Spleen (tissue), 11 donors: ENCODE results near the gene ERC1. TPM values are rescaled to one million over a fixed set of nuclear protein-coding genes. Genes with fewer than 3 reads are reported as not detected.

Experiments used
- DNase-seq: peaks from one replicate; pipeline ENCODE4 v3.0.0-alpha.2; 2020
- H3K27ac ChIP-seq, 8 donors: fragments of 200-600 bp; sonication (generic) in 7 of 8; 1 replicate in 4 of 8; 2 replicates in 4 of 8; pipeline versions ENCODE4 v1.5.0 to v1.8.0; 2016 to 2021; ENCODE audit warnings: inconsistent platforms in 4 of 8, mild to moderate bottlenecking in 4 of 8, moderate library complexity in 1 of 8
- H3K27me3 ChIP-seq, 7 donors: fragments of 200-600 bp; sonication (generic) in 6 of 7; replicated peaks in 1 of 7; 1 replicate in 4 of 7; 2 replicates in 3 of 7; pipeline versions ENCODE4 v1.5.0 to v1.8.0; 2016 to 2021; ENCODE audit warnings: inconsistent platforms in 3 of 7, mild to moderate bottlenecking in 1 of 7
- H3K36me3 ChIP-seq, 6 donors: fragments of 200-600 bp; sonication (generic) in 5 of 6; 1 replicate in 4 of 6; 2 replicates in 2 of 6; pipeline versions ENCODE4 v1.5.0 to v1.8.0; 2016 to 2021; ENCODE audit warnings: inconsistent platforms in 2 of 6
- H3K4me1 ChIP-seq, 6 donors: fragments of 200-600 bp; sonication (generic) in 5 of 6; 1 replicate in 3 of 6; 2 replicates in 3 of 6; pipeline versions ENCODE4 v1.5.0 to v1.8.0; 2016 to 2021; ENCODE audit warnings: inconsistent platforms in 3 of 6
- H3K4me3 ChIP-seq, 8 donors: fragments of 200-600 bp; sonication (generic) in 7 of 8; 1 replicate in 4 of 8; 2 replicates in 4 of 8; pipeline versions ENCODE4 v1.5.0 to v1.8.0; 2016 to 2021; ENCODE audit warnings: inconsistent platforms in 4 of 8, mild to moderate bottlenecking in 4 of 8, moderate library complexity in 2 of 8
- H3K9me3 ChIP-seq, 8 donors: fragments of 200-600 bp; sonication (generic) in 7 of 8; 1 replicate in 4 of 8; 2 replicates in 4 of 8; pipeline versions ENCODE4 v1.5.0 to v1.8.0; 2016 to 2021; ENCODE audit warnings: inconsistent platforms in 4 of 8
- POLR2A ChIP-seq, 3 donors: fragments of 450-650 bp; IDR thresholded peaks; one replicate each; pipeline ENCODE4 v1.5.1; 2017; ENCODE audit warnings: antibody characterized with exemption in 3 of 3, mild to moderate bottlenecking in 1 of 3
- POLR2AphosphoS5 ChIP-seq, 3 donors: sonication (generic); formaldehyde crosslinking; IDR thresholded peaks; one replicate each; pipeline ENCODE4 v1.5.1; 2017; ENCODE audit warnings: antibody characterized with exemption in 3 of 3
- WGBS, 5 donors: extraction: QIAGEN DNeasy Blood & Tissue Kit in 3 of 5; methylation state at CpG; one replicate each; pipeline versions ENCODE4 v1.1.5 to v1.1.7; 2013 to 2018; 5-methylcytosine and 5-hydroxymethylcytosine counted together
- intact Hi-C: fragments of 100-400 bp; cut with DNase I; formaldehyde crosslinking; loops from one replicate; pipeline ENCODE4 v1.15.0; 2023; ENCODE audit warnings: low total_unique reads
- polyA plus RNA-seq, 3 donors: library from polyadenylated mRNA; stranded (reverse); fragments of 200-250 nt; gene quantifications; one replicate each; pipeline ENCODE4 v1.2.1, GENCODE V29; 2013
- total RNA-seq, 7 donors: library from RNA; depleted of rRNA in 3 of 7; stranded (reverse); fragments of >200 nt in 3 of 7; fragmentation: NEBNext Ultra II Directional in 4 of 7; extraction: Animal tissue kit (Norgen Biotek cat#: 25700) in 4 of 7; gene quantifications; one replicate each; pipeline versions ENCODE4 v1.1.0 to v1.2.1, GENCODE V29; 2016 to 2021
- TF ChIP-seq, protein P1 (sequence below), 11 experiments: fragments of 200-600 bp in 7 of 11; fragments of 450-650 bp in 4 of 11; sonication (generic) in 4 of 11; IDR thresholded peaks in 8 of 11; conservative IDR thresholded peaks in 3 of 11; 1 replicate in 7 of 11; 2 replicates in 4 of 11; pipeline versions ENCODE4 v1.4.0 to v1.8.0; 2016 to 2021; ENCODE audit warnings: antibody characterized with exemption in 11 of 11, inconsistent platforms in 4 of 11, mild to moderate bottlenecking in 1 of 11
- donor health status: healthy with polysubstance abuse.
- donor health status: DM: no; HTN: no; CAD: no; lungs with moderate emphysema.
- donor health status: DM: no; HTN: no; CAD: no.
- donor health status: Bipolar disorder and iron deficiency.
- donor health status: healthy.
- donor health status: DM: no; HTN: no; CAD: no.
- donor health status: DM: yes; HTN: yes; CAD: no.

ERC1 gene
- total and polyA plus RNA-seq, 10 donors: 1.2 to 73.4 (median 42.6) TPM

GRCh38 chr12:1186298-1186697 lies 195.3 kb downstream of the ERC1 start:
- peaks cover 3 to 95% (median 17%) of the 10 kb centered on the region in 6 donors for H3K36me3 ChIP-seq
- no peak for DNase-seq
- H3K4me3 ChIP-seq: no peak overlapping the region
- TF ChIP-seq, protein P1, sequence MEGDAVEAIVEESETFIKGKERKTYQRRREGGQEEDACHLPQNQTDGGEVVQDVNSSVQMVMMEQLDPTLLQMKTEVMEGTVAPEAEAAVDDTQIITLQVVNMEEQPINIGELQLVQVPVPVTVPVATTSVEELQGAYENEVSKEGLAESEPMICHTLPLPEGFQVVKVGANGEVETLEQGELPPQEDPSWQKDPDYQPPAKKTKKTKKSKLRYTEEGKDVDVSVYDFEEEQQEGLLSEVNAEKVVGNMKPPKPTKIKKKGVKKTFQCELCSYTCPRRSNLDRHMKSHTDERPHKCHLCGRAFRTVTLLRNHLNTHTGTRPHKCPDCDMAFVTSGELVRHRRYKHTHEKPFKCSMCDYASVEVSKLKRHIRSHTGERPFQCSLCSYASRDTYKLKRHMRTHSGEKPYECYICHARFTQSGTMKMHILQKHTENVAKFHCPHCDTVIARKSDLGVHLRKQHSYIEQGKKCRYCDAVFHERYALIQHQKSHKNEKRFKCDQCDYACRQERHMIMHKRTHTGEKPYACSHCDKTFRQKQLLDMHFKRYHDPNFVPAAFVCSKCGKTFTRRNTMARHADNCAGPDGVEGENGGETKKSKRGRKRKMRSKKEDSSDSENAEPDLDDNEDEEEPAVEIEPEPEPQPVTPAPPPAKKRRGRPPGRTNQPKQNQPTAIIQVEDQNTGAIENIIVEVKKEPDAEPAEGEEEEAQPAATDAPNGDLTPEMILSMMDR (IDR thresholded peaks at IDR 0.05 in 8 of 11, conservative IDR thresholded peaks at IDR 0.05 in 3 of 11): no peak
- TF ChIP-seq POLR2AphosphoS5 (IDR thresholded peaks at IDR 0.05): no peak
- no peak for TF ChIP-seq POLR2A (IDR thresholded peaks at IDR 0.05)
- intact Hi-C loops: no loop called here
- 92 to 95% (median 94%) methylated on average over 3 of the region's 3 CpGs for WGBS, 5 donors
- H3K27me3 ChIP-seq: no peaks in the 10 kb centered on the region
- no peaks in the 10 kb centered on the region for H3K4me1 ChIP-seq
- no peaks in the 10 kb centered on the region for H3K9me3 ChIP-seq
- no peak overlapping the region for H3K27ac ChIP-seq

DNA sequence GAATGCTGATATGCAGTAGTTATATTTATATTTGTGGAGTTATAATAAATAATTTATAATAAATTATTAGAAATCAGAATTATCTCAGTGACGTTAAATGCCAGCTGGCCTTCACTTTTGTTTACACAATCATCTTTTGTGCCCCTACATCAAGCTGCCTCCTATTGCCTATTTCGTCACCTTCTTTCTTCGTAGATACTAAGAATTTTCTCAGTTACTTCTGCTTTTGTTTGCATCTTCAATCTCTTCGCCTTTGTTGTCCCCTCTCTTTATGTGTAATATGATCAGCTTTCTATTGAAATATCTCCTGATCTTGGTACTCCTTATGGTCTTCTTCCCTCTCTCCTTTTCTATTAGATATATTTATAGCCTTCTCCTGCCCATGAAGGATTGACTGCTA lies 197.0 kb downstream of the ERC1 start:
- peaks cover 3 to 92% (median 13%) of the 10 kb centered on the region in 6 donors for H3K36me3 ChIP-seq
- H3K4me3 ChIP-seq: no peak overlapping the region
- H3K4me1 ChIP-seq: no peaks in the 10 kb centered on the region
- WGBS, 5 donors: 67 to 87% (median 81%) methylated on average over 4 of the region's 4 CpGs
- DNase-seq: no peak
- TF ChIP-seq, protein P1 (IDR thresholded peaks at IDR 0.05 in 8 of 11, conservative IDR thresholded peaks at IDR 0.05 in 3 of 11): no peak
- TF ChIP-seq POLR2A (IDR thresholded peaks at IDR 0.05) (no peak), POLR2AphosphoS5 (IDR thresholded peaks at IDR 0.05) (no peak)
- no peaks in the 10 kb centered on the region for H3K9me3 ChIP-seq
- intact Hi-C loops: no loop called here
- H3K27me3 ChIP-seq: no peaks in the 10 kb centered on the region
- H3K27ac ChIP-seq: no peak overlapping the region

DNA sequence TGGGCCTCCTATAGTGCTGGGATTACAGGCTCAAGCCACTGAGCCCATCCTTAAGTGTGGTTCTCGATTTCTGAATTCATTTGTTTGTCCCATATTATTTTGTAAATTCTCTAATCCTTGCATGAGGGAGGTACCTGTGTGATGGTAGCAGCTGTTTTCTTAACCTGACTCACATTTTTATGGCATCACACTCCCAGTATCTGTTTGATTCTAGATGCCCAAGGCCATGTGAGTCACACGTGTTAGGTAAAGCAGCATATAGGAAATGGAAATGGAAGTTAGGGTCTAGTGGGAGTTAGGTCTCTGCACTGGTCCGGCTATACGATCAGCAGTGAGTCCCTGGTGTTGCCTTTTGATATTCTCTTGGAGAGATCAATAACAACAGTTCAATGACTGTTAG lies 198.1 kb downstream of the ERC1 start:
- TF ChIP-seq POLR2AphosphoS5 (IDR thresholded peaks at IDR 0.05) (no peak), POLR2A (IDR thresholded peaks at IDR 0.05) (no peak)
- TF ChIP-seq, protein P1 (IDR thresholded peaks at IDR 0.05 in 8 of 11, conservative IDR thresholded peaks at IDR 0.05 in 3 of 11): no peak
- Histone ChIP-seq H3K36me3 (peaks cover 0 to 86% (median 9%) of the 10 kb centered on the region in 6 donors), H3K27ac (no peak overlapping the region), H3K4me3 (no peak overlapping the region), H3K9me3 (no peaks in the 10 kb centered on the region), H3K4me1 (no peaks in the 10 kb centered on the region), H3K27me3 (no peaks in the 10 kb centered on the region)
- no peak for DNase-seq
- 90 to 94% (median 92%) methylated on average over 4 of the region's 4 CpGs for WGBS, 5 donors
- intact Hi-C loops: no loop called here

DNA sequence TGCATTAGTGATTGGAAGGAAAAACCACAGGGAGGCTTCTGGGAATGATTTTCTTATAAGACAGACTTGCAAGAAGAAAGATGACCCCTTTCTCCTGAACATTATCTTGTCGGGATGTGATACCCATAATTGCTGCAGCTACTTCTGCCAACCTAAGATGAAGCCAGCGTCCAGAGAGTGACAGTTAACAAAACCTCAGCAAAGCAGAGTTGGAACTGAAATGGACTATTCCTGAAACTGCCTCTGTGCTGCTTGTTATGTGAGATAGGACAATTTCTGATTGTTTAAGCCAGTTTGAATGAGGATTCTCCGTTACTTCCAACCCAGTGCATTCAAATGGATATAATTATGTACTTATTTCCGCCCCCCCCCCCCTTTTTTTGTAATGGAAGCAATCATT lies 204.5 kb downstream of the ERC1 start:
- Histone ChIP-seq H3K27me3 (no peaks in the 10 kb centered on the region), H3K4me3 (no peak overlapping the region), H3K4me1 (no peaks in the 10 kb centered on the region), H3K36me3 (peaks cover 0 to 67% (median 8%) of the 10 kb centered on the region in 6 donors), H3K9me3 (peaks cover 0 to 18% (median 13%) of the 10 kb centered on the region in 8 donors), H3K27ac (no peak overlapping the region)
- WGBS, 5 donors: 88 to 91% (median 89%) methylated on average over 4 of the region's 4 CpGs
- no peak for DNase-seq
- intact Hi-C loops: no loop called here
- TF ChIP-seq POLR2A (IDR thresholded peaks at IDR 0.05): no peak
- TF ChIP-seq, protein P1 (IDR thresholded peaks at IDR 0.05 in 8 of 11, conservative IDR thresholded peaks at IDR 0.05 in 3 of 11): no peak
- TF ChIP-seq POLR2AphosphoS5 (IDR thresholded peaks at IDR 0.05): no peak
